BLaER1 (cell line): ENCODE data around the gene GGCT.

Experiments used
- H3K27ac ChIP-seq: shearing (Covaris generic); formaldehyde crosslinking; 2 replicates; pipeline ENCODE4 v1.8.1; 2022
- H3K27me3 ChIP-seq: shearing (Covaris generic); formaldehyde crosslinking; 2 replicates; pipeline ENCODE4 v1.8.1; 2022
- H3K36me3 ChIP-seq: shearing (Covaris generic); formaldehyde crosslinking; 2 replicates; pipeline ENCODE4 v1.8.1; 2022
- H3K4me1 ChIP-seq: shearing (Covaris generic); formaldehyde crosslinking; 2 replicates; pipeline ENCODE4 v1.8.1; 2022
- H3K4me2 ChIP-seq: shearing (Covaris generic); formaldehyde crosslinking; 2 replicates; pipeline ENCODE4 v1.8.1; 2022
- H3K4me3 ChIP-seq: shearing (Covaris generic); formaldehyde crosslinking; 2 replicates; pipeline ENCODE4 v1.8.1; 2022
- H3K9ac ChIP-seq: shearing (Covaris generic); formaldehyde crosslinking; 2 replicates; pipeline ENCODE4 v1.8.1; 2022
- H3K9me3 ChIP-seq: shearing (Covaris generic); formaldehyde crosslinking; 2 replicates; pipeline ENCODE4 v1.8.1; 2022
- H4K20me1 ChIP-seq: shearing (Covaris generic); formaldehyde crosslinking; 2 replicates; pipeline ENCODE4 v1.8.1; 2022
- Cebpa-rat ChIP-seq: shearing (Covaris generic); IDR thresholded peaks from 2 replicates; pipeline ENCODE4 v1.8.1; 2022

Gene GGCT

DNA sequence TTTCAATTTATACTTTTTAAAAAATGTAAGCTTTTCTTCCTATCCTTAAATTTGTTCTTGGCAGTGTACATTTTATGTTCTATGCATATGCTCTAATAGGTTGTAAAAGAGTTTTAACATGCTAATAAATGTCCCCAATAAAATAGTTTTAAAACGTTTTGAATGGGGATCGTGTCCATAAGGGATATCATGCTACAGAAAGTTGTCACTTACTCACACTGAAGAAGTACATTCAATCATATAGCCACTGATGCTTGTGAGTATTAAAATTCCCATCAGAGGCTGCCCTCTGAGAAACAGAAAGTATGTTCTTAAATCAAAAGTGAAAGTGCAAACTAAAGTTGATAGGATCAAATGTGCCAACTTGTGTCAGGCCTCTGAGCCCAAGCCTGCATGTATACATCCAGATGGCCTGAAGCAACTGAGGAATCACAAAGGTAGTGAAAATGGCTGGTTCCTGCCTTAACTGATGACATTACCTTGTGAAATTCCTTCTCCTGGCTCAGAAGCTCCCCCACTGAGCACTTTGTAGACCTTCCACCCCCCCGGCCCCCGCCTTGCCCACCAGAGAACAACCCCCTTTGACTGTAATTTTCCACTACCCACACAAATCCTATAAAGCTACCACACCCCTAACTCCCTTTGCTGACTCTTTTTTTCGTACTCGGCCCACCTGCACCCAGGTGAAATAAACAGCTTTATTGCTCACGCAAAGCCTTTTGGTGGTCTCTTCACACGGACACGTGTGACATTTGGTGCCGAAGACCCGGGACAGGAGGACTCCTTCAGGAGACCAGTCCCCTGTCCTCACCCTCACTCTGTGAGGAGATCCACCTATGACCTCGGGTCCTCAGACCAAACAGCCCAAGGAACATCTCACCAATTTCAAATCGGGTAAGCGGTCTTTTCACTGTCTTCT lies 25.2 kb downstream of the GGCT start:
- H3K4me2 ChIP-seq = peak overlapping the region; percentile 97
- H3K9ac ChIP-seq = peak overlapping the region; percentile 82; the same call in 1 of the 2 replicates
- peak overlapping the region; percentile 77 for H3K4me3 ChIP-seq
- peaks cover 47% of the 10 kb centered on the region for H3K4me1 ChIP-seq
- TF ChIP-seq Cebpa-rat = no peak
- no peaks in the 10 kb centered on the region; the same call in 1 of the 2 replicates for H3K36me3 ChIP-seq
- no peaks in the 10 kb centered on the region for H3K27me3 ChIP-seq
- H3K9me3 ChIP-seq = no peaks in the 10 kb centered on the region
- H3K27ac ChIP-seq = peak overlapping the region; percentile 66; the same call in 1 of the 2 replicates
- peaks cover 23% of the 10 kb centered on the region; the same call in 1 of the 2 replicates for H4K20me1 ChIP-seq

DNA sequence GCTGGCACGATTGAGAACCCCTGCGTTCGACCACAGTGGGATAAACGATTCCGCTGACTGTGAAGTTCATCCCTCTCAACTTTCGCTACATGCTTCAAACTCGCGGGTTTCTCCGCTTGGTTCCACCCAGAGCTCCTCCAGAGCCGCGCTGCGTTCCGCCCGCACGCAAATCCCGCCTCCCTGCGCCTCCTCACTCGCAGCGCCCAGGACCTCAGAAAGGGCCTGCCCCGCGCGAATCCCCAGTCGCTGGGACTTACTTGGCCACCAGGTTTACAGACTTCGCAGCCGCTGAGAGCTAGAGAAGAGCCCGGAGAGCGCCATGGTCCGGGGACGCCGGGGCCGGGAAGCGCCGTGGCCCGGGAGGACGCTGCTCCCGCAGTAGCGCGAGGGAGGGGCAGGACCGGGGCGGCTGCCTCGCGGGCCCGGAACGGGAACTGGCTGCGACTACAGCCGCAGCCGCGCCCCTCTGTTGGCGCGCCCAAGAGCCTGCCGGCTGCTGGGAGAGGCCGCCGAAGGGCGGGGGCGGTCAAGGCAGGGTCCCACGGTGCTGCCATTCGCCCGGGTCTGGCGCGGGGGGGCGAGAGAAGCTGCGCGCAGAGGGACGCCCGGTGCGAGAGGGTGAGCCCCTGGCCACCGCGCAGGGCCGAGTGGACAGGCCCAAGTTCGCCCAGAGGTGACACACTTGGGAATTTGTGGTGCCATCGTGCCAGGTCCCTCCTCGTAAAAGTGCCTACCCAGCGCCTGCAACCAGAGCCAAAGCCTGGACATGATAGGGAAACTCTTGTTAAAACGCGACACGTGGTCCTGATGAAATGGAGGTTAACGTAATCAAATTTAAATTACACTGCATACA lies 26.1 kb downstream of the GGCT start, which contains the start of gene NOD1:
Gene NOD1, minus strand, starts transcription at position 436 of the 853 bp plus-strand sequence. CDS start 21,863 bp downstream, outside the sequence.
- peak within 1 kb of the TSS; percentile 97 for H3K4me2 ChIP-seq
- peak within 1 kb of the TSS; percentile 82 for H3K9ac ChIP-seq
- H3K4me1 ChIP-seq = peaks cover 56% of the 10 kb centered on the region
- H3K27ac ChIP-seq = peak within 1 kb of the TSS; percentile 66
- no peaks in the 10 kb centered on the region; the same call in 1 of the 2 replicates for H3K36me3 ChIP-seq
- H3K27me3 ChIP-seq = no peaks in the 10 kb centered on the region
- no peaks in the 10 kb centered on the region for H3K9me3 ChIP-seq
- H3K4me3 ChIP-seq = peak within 1 kb of the TSS; percentile 77
- no peak for TF ChIP-seq Cebpa-rat
- peaks cover 23% of the 10 kb centered on the region; the same call in 1 of the 2 replicates for H4K20me1 ChIP-seq

DNA sequence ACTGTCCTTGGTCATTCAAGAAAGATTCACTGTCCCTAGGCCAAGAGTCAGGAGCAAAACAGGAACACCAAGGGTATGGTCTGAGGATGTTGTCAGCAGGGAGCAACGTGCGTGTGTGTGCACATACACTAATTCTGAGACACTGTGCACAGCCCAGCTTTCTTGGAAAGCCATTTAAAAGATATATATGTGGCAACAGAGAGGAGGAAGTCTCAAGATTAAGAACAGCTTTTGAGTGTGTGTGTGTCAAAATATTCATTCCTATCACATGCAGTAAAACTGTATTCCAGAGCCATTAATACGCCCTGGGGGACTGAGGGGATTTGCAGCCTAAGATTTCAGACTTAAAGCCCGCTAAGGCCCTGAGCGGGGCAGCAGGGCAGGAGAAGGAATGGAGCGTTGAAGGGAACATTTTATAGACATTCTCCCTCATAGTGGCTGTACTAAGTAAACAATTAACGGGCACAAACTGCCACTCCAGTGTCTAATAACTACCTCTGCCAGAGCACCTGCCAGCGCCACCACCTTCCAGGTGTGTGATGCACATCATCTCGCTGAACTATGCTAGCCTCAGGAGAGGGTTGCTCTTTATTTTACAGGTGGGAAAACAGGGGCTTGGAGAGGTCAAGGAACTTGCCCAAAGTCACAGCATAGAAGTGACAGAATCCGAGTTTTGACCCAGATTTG lies 28.0 kb downstream of the GGCT start:
- Histone ChIP-seq H3K4me2 (peak overlapping the region; percentile 97), H4K20me1 (peaks cover 34% of the 10 kb centered on the region), H3K9ac (no peak overlapping the region), H3K36me3 (no peaks in the 10 kb centered on the region; the same call in 1 of the 2 replicates), H3K4me1 (peaks cover 74% of the 10 kb centered on the region), H3K9me3 (0 out of 2 replicates have a peak, but pooled peaks cover 3% of the 10 kb centered on the region), H3K27me3 (no peaks in the 10 kb centered on the region), H3K4me3 (no peak overlapping the region), H3K27ac (no peak overlapping the region)
- TF ChIP-seq Cebpa-rat = no peak

DNA sequence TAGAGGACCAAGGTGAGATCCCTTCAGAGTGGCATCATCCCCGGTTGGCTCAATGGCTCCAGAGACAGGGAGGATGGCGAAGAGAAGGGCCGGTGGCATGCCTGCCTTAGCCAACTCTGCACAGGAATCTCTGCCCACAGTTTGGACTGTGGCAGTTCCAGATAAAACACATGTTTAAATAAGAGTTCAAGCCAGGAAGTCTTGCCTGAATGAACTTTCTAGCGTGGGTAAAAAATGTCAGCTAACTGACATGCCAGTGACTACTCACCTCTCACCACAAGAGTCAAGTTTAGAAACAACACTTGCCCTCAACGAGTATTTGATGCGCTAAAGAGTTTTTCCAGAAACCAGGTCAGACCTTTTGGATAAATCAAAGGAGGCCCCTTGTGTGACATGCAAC lies 29.0 kb downstream of the GGCT start:
- Histone ChIP-seq H3K4me3 (no peak overlapping the region), H4K20me1 (peaks cover 44% of the 10 kb centered on the region), H3K9me3 (0 out of 2 replicates have a peak, but pooled peaks cover 3% of the 10 kb centered on the region), H3K36me3 (no peaks in the 10 kb centered on the region; the same call in 1 of the 2 replicates), H3K27me3 (no peaks in the 10 kb centered on the region), H3K4me1 (peaks cover 84% of the 10 kb centered on the region), H3K9ac (peak overlapping the region; percentile 43; the same call in 1 of the 2 replicates), H3K4me2 (peak overlapping the region; percentile 97), H3K27ac (no peak overlapping the region)
- TF ChIP-seq Cebpa-rat = no peak

DNA sequence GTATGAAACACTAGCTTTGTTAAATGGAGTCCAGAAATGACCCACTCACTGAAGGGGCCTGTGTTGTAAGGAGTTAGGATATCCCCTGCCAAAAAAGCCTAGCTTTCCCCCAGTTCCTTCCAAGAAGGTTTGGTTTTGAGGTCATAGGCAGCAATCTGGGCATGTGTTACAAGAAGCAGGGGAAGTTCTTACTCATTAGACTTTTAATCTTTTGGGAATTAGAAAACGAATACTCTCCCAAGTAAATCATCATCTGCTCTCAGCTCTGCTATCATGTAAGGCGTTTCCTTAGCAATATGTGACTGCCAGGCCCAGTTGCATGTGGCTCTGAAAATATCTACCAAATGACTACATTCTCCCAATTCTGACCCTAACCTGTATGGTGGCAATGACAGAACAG lies 29.7 kb downstream of the GGCT start:
- Histone ChIP-seq H3K9me3 (0 out of 2 replicates have a peak, but pooled peaks cover 3% of the 10 kb centered on the region), H3K4me2 (peak overlapping the region; percentile 97), H3K4me3 (no peak overlapping the region), H4K20me1 (peaks cover 51% of the 10 kb centered on the region), H3K27ac (no peak overlapping the region), H3K27me3 (no peaks in the 10 kb centered on the region), H3K36me3 (no peaks in the 10 kb centered on the region; the same call in 1 of the 2 replicates), H3K9ac (no peak overlapping the region), H3K4me1 (peaks cover 91% of the 10 kb centered on the region)
- no peak for TF ChIP-seq Cebpa-rat

DNA sequence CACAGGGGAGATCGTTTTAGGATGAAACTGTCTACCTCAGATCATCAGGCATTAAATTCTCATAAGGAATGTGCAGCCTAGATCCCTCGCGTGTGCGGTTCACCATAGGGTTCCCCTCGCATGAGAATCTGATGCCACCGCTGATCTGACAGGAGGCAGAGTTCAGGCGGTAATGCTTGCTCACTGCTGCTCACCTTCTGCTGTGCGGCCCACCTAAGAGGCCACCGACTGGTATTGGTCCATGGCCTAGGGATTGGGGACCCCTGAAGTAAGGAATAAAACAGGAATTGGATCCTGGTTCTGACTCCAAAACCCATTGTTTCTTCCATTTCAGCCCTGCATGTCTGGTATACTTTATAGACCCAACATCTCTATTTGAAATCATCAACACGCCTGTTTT lies 30.1 kb downstream of the GGCT start:
- no peak overlapping the region for H3K27ac ChIP-seq
- no peak overlapping the region for H3K9ac ChIP-seq
- no peaks in the 10 kb centered on the region for H3K27me3 ChIP-seq
- no peak overlapping the region for H3K4me3 ChIP-seq
- H3K9me3 ChIP-seq = 0 out of 2 replicates have a peak, but pooled peaks cover 3% of the 10 kb centered on the region
- peaks cover 55% of the 10 kb centered on the region for H4K20me1 ChIP-seq
- peak overlapping the region; percentile 97 for H3K4me2 ChIP-seq
- peaks cover 4% of the 10 kb centered on the region; the same call in 1 of the 2 replicates for H3K36me3 ChIP-seq
- peaks cover 90% of the 10 kb centered on the region for H3K4me1 ChIP-seq
- TF ChIP-seq Cebpa-rat = no peak

DNA sequence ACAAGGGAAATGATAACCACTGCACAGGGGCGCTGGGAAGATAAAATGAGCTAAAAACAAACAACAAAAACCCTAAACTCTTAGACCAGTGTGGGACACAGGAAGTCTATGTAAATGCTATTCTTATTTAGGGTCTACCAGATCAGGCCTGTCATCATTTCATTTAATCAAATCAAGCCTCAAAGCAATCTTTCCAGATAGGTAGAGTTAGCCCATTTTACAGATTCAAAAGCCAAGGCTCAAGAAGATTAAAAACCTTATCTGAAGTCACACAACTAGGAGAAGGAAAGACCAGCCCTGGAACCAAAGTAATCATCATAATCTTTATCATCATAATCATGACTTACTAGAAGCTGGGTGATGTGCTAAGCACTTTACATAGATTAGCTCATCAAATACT lies 30.7 kb downstream of the GGCT start:
- Histone ChIP-seq H3K36me3 (peaks cover 5% of the 10 kb centered on the region; the same call in 1 of the 2 replicates), H3K27me3 (no peaks in the 10 kb centered on the region), H3K4me2 (no peak overlapping the region), H3K9me3 (0 out of 2 replicates have a peak, but pooled peaks cover 3% of the 10 kb centered on the region), H3K9ac (no peak overlapping the region), H3K27ac (no peak overlapping the region), H3K4me3 (no peak overlapping the region), H4K20me1 (peaks cover 59% of the 10 kb centered on the region), H3K4me1 (peaks cover 84% of the 10 kb centered on the region)
- TF ChIP-seq Cebpa-rat = no peak

DNA sequence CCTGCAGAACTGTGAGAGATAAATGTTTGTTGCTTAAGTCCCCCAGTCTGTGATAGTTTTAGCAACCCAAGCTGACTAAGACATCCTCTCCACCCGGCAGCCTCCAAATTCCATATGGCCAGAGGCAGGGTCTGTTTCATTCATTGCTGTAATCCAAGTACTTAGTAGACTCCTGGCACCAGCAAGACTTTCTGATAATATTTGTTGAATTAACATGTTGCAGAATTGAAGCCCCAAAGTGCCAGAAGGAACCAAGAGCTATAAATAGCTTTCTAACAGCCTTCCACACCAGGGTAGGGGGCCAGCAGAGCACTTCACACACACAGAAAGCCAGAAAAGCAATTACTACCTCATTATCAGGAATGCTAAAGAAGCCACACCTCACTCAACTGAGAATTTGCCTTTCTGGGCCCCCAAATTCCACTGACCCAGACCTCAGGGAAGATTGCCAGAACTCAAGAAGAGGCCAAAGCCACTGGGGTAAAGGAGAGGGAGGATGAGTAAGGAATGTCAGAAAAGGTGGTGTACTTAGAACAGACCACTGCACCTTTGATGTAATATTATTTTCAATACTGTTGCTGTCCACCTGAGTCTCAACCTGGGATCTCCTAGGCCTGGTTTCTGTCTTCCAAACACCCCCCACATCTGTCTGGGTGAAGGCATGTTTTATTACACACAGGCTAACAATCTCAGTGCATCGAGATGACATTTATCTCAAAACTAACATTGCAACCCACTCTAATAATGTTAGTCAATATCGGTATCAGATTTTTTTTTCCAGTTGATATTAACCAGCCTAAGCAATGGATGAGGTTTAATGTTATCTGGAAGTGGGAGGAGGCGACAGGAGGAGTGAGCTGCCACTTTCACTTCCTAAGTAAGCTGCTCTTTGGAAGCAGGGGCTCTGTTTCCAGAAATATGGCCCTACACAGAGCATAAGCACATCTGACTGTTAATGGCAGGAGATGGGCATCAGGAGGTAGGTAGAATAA lies 31.5 kb downstream of the GGCT start:
- H4K20me1 ChIP-seq = peaks cover 59% of the 10 kb centered on the region
- no peaks in the 10 kb centered on the region for H3K27me3 ChIP-seq
- H3K4me3 ChIP-seq = no peak overlapping the region
- no peak overlapping the region for H3K27ac ChIP-seq
- 0 out of 2 replicates have a peak overlapping the region, but pooled peaks have one; percentile 56 for H3K4me2 ChIP-seq
- H3K9me3 ChIP-seq = 0 out of 2 replicates have a peak, but pooled peaks cover 3% of the 10 kb centered on the region
- no peak overlapping the region for H3K9ac ChIP-seq
- TF ChIP-seq Cebpa-rat = no peak
- H3K36me3 ChIP-seq = peaks cover 5% of the 10 kb centered on the region; the same call in 1 of the 2 replicates
- peaks cover 91% of the 10 kb centered on the region for H3K4me1 ChIP-seq
